GM21447 (cell line): Measurements from ENCODE around the gene PYCARD.
"Not testable (repeated sequence)": the region's sequence is repeated elsewhere in the genome, so short reads cannot be mapped to it uniquely, and the experiment has no call there.

Experiments
- ATAC-seq: cut with Tn5 transposase; IDR thresholded peaks from one replicate; pipeline ENCODE4 v1.9.1; 2021; ENCODE audit not compliant: unreplicated experiment

PYCARD gene

GRCh38 chr16:31215287-31216162 is 13.0 kb upstream of the PYCARD start:
- ATAC-seq, result no peak

- ATAC-seq, result no peak
Measured at GRCh38 chr16:31214708-31215286, 12.2 kb upstream of the PYCARD start.

GRCh38 chr16:31213877-31214707 is 11.5 kb upstream of the PYCARD start, which contains the start of gene TRIM72:
Gene TRIM72, plus strand, starts transcription at chr16:31214119. Its CDS starts 620 bp downstream, at chr16:31214739.
- ATAC-seq, result no peak

- ATAC-seq, result no peak
Measured at GRCh38 chr16:31213342-31213741, 10.8 kb upstream of the PYCARD start.

GRCh38 chr16:31206776-31207175 is 4.2 kb upstream of the PYCARD start:
- no peak for ATAC-seq

GRCh38 chr16:31204871-31205666 is 2.5 kb upstream of the PYCARD start:
- ATAC-seq, result no peak

- peak; percentile 58 for ATAC-seq
Measured at GRCh38 chr16:31201582-31202413, 762 bp downstream of the PYCARD start.

- ATAC-seq, result no peak
Measured at GRCh38 chr16:31200821-31201568, 1.6 kb downstream of the PYCARD start.

- not testable (repeated sequence) for ATAC-seq
Measured at GRCh38 chr16:31200111-31200510, 2.4 kb downstream of the PYCARD start.

GRCh38 chr16:31199430-31200041 is 3.0 kb downstream of the PYCARD start:
- ATAC-seq, result no peak

GRCh38 chr16:31198207-31198882 is 4.2 kb downstream of the PYCARD start:
- no peak for ATAC-seq

GRCh38 chr16:31196324-31197088 is 6.1 kb downstream of the PYCARD start:
- ATAC-seq, result no peak

GRCh38 chr16:31195861-31196260 is 6.7 kb downstream of the PYCARD start:
- ATAC-seq, result not testable (repeated sequence)

- ATAC-seq, result no peak
Measured at GRCh38 chr16:31194898-31195297, 7.7 kb downstream of the PYCARD start.

GRCh38 chr16:31193874-31194273 is 8.7 kb downstream of the PYCARD start:
- ATAC-seq, result no peak

GRCh38 chr16:31192856-31193642 is 9.5 kb downstream of the PYCARD start:
- ATAC-seq, result no peak
